Measurements from ENCODE around the gene CDC7.

Gene CDC7

DNA sequence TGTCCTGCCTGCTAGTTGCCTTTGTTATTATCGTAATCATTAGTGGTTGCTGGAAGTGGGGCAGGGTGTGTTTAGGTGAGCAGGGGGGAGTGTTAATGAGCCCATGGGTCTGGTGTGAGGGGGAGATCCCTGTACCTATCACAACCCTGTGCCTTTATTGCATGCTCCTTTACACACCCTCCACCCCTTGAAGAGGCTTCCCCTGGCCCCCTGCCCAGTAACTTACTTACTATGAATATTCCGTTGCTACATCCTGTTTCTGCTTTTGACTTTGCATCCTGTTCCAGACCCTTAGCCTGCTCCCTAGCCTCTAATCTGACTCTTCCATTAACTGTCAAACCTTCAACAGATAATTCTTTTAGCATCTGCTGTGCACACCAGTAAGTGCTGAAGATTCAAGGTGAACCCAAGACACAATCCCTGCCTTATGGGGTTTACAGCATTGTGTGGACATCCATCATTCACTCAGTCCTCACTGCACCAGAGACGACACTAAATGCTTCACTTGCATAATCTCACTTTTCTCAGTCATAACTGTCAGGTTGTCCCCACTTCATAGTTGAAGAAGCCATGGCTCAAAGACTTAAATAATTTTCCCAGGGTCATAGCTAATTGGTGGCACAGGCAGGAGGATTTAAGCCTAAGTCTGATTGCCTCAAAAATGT lies 47.9 kb downstream of the CDC7 start:
- no peak overlapping the region for H3K27ac ChIP-seq (ENCODE audit: low read depth, low read length)
- TF ChIP-seq, protein P1, sequence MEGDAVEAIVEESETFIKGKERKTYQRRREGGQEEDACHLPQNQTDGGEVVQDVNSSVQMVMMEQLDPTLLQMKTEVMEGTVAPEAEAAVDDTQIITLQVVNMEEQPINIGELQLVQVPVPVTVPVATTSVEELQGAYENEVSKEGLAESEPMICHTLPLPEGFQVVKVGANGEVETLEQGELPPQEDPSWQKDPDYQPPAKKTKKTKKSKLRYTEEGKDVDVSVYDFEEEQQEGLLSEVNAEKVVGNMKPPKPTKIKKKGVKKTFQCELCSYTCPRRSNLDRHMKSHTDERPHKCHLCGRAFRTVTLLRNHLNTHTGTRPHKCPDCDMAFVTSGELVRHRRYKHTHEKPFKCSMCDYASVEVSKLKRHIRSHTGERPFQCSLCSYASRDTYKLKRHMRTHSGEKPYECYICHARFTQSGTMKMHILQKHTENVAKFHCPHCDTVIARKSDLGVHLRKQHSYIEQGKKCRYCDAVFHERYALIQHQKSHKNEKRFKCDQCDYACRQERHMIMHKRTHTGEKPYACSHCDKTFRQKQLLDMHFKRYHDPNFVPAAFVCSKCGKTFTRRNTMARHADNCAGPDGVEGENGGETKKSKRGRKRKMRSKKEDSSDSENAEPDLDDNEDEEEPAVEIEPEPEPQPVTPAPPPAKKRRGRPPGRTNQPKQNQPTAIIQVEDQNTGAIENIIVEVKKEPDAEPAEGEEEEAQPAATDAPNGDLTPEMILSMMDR (IDR thresholded peaks at IDR 0.05; ENCODE audit: insufficient read depth, low read length, poor library complexity, severe bottlenecking) = no peak
- TF ChIP-seq EZH2phosphoT487 (conservative IDR thresholded peaks at IDR 0.05; ENCODE audit: low read length) = no peak
- H3K9me2 ChIP-seq (replicated peaks; ENCODE audit: insufficient read depth, low read length) = no peaks in the 10 kb centered on the region
- H3K79me2 ChIP-seq (ENCODE audit: insufficient read depth, low read length) = no peaks in the 10 kb centered on the region
- H4K20me1 ChIP-seq (ENCODE audit: low read depth, low read length) = no peaks in the 10 kb centered on the region
- H3K27me3 ChIP-seq (ENCODE audit: low read length) = no peaks in the 10 kb centered on the region
- H3K9me3 ChIP-seq (ENCODE audit: insufficient read depth, low read length) = no peaks in the 10 kb centered on the region
- H3F3A ChIP-seq (ENCODE audit: insufficient read depth) = no peaks in the 10 kb centered on the region
- no peaks in the 10 kb centered on the region for H3K36me3 ChIP-seq (ENCODE audit: low read length)
- H3K4me2 ChIP-seq (ENCODE audit: low read depth, low read length, poor library complexity, severe bottlenecking) = no peak overlapping the region
- no peak overlapping the region for H3K9ac ChIP-seq (ENCODE audit: low read length)
- no peak overlapping the region for H2AFZ ChIP-seq (ENCODE audit: low read depth, low read length, severe bottlenecking)
- H3K4me3 ChIP-seq (ENCODE audit: insufficient read depth, low read length, poor library complexity, severe bottlenecking) = no peak overlapping the region

DNA sequence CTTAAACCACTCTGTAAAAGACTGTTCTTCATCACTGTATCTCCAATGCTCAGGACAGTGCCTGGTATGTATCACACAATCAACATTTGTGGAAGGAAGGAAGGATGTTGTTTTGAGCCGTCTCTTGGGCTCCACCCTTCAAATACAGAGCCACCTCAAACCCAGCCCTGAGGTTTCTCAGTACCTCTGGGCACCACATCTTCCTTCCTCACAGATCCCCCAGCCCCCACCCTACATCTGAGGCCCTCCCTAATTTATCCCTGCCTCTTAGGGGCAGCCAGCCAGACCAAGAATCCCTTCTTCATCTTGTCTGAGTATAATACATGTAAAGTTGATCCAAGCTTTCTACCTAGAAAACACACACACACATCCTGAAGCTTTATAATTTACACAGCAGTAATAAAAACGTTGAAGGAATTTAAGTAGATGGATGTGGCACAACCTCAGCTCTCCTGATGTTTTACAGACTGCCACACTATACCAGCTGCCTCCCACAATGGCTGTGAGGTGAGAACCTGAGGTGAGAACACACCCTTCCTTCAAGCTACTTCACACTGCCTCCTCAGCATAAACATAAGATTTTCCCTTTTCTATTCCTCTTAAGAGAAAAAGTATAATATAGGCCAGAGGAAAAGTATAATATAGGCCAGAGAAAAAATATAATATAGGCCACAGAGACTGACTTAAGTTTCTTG lies 48.5 kb downstream of the CDC7 start:
- no peaks in the 10 kb centered on the region for H3K9me2 ChIP-seq (replicated peaks; ENCODE audit: insufficient read depth, low read length)
- H3F3A ChIP-seq (ENCODE audit: insufficient read depth) = no peaks in the 10 kb centered on the region
- no peak overlapping the region for H2AFZ ChIP-seq (ENCODE audit: low read depth, low read length, severe bottlenecking)
- H4K20me1 ChIP-seq (ENCODE audit: low read depth, low read length) = no peaks in the 10 kb centered on the region
- no peak overlapping the region for H3K4me3 ChIP-seq (ENCODE audit: insufficient read depth, low read length, poor library complexity, severe bottlenecking)
- H3K4me2 ChIP-seq (ENCODE audit: low read depth, low read length, poor library complexity, severe bottlenecking) = no peak overlapping the region
- TF ChIP-seq, protein P1 (IDR thresholded peaks at IDR 0.05; ENCODE audit: insufficient read depth, low read length, poor library complexity, severe bottlenecking) = no peak
- no peak for TF ChIP-seq EZH2phosphoT487 (conservative IDR thresholded peaks at IDR 0.05; ENCODE audit: low read length)
- H3K79me2 ChIP-seq (ENCODE audit: insufficient read depth, low read length) = no peaks in the 10 kb centered on the region
- no peaks in the 10 kb centered on the region for H3K9me3 ChIP-seq (ENCODE audit: insufficient read depth, low read length)
- H3K27me3 ChIP-seq (ENCODE audit: low read length) = no peaks in the 10 kb centered on the region
- H3K27ac ChIP-seq (ENCODE audit: low read depth, low read length) = no peak overlapping the region
- H3K9ac ChIP-seq (ENCODE audit: low read length) = no peak overlapping the region
- no peaks in the 10 kb centered on the region for H3K36me3 ChIP-seq (ENCODE audit: low read length)

DNA sequence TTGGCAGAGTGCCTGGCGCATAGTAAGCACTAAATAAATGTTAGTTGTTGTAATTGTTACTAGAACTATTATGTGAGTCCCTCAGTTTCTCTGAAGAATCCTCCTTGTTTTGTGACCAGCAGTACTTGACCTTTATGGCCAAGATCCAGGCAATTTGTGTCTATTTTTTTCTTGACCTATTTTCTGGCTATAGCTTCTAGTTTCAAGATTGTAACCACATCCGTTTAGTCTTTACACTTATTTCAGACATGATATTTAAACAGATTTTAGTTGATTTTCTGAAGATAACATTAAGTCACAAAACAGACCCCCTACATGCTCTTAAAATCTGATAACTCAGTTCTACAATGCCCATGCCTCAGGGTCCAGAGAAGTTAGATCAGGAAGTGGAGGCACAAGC lies 50.3 kb downstream of the CDC7 start:
- TF ChIP-seq EZH2phosphoT487 (conservative IDR thresholded peaks at IDR 0.05; ENCODE audit: low read length) = no peak
- TF ChIP-seq, protein P1 (IDR thresholded peaks at IDR 0.05; ENCODE audit: insufficient read depth, low read length, poor library complexity, severe bottlenecking) = no peak
- Histone ChIP-seq H4K20me1 (ENCODE audit: low read depth, low read length) (no peaks in the 10 kb centered on the region), H3K79me2 (ENCODE audit: insufficient read depth, low read length) (no peaks in the 10 kb centered on the region), H3K27me3 (ENCODE audit: low read length) (no peaks in the 10 kb centered on the region), H3K9ac (ENCODE audit: low read length) (no peak overlapping the region), H3K27ac (ENCODE audit: low read depth, low read length) (no peak overlapping the region), H3F3A (ENCODE audit: insufficient read depth) (no peaks in the 10 kb centered on the region), H3K4me3 (ENCODE audit: insufficient read depth, low read length, poor library complexity, severe bottlenecking) (no peak overlapping the region), H3K9me3 (ENCODE audit: insufficient read depth, low read length) (no peaks in the 10 kb centered on the region), H2AFZ (ENCODE audit: low read depth, low read length, severe bottlenecking) (no peak overlapping the region), H3K4me2 (ENCODE audit: low read depth, low read length, poor library complexity, severe bottlenecking) (no peak overlapping the region), H3K36me3 (ENCODE audit: low read length) (no peaks in the 10 kb centered on the region), H3K9me2 (replicated peaks; ENCODE audit: insufficient read depth, low read length) (no peaks in the 10 kb centered on the region)

All from SU-DHL-6 (cell line).